ENCODE measurements around the gene FGD2.
A peak's percentile ranks its signal among the peaks of the same experiment; 100 is the strongest.
"Not testable (repeated sequence)": the region's sequence is repeated elsewhere in the genome, so short reads cannot be mapped to it uniquely, and the experiment has no call there.

The FGD2 gene

DNA sequence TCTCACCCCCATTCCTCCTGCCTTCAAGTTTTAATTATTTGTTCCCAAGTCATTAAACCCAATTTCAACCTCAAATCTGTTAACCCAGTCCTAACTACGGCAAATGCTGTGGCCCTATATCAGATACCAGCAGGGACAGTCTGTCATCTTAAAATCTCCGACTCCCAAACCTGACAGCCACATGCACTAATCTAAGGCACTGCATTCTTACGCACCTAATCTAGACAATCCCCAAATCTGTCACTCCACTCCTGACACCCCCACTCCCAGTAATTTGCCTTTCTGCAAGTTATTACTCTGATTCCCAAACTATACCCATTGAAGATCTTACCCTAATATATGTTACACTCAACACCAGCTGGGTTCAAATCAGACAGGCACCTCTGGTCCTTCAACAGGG is 21.9 kb upstream of the FGD2 start:
- TF ChIP-seq, protein P1, sequence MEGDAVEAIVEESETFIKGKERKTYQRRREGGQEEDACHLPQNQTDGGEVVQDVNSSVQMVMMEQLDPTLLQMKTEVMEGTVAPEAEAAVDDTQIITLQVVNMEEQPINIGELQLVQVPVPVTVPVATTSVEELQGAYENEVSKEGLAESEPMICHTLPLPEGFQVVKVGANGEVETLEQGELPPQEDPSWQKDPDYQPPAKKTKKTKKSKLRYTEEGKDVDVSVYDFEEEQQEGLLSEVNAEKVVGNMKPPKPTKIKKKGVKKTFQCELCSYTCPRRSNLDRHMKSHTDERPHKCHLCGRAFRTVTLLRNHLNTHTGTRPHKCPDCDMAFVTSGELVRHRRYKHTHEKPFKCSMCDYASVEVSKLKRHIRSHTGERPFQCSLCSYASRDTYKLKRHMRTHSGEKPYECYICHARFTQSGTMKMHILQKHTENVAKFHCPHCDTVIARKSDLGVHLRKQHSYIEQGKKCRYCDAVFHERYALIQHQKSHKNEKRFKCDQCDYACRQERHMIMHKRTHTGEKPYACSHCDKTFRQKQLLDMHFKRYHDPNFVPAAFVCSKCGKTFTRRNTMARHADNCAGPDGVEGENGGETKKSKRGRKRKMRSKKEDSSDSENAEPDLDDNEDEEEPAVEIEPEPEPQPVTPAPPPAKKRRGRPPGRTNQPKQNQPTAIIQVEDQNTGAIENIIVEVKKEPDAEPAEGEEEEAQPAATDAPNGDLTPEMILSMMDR (IDR thresholded peaks at IDR 0.05; ENCODE audit: low read depth, low read length): no peak
- no peak overlapping the region for H3K4me3 ChIP-seq (ENCODE audit: low read depth, low read length)
- no peak for DNase-seq (ENCODE audit: low read depth, low spot score)
- in situ Hi-C loops (cut with HindIII; ENCODE audit: low sequenced_read_pairs): no loop called here

DNA sequence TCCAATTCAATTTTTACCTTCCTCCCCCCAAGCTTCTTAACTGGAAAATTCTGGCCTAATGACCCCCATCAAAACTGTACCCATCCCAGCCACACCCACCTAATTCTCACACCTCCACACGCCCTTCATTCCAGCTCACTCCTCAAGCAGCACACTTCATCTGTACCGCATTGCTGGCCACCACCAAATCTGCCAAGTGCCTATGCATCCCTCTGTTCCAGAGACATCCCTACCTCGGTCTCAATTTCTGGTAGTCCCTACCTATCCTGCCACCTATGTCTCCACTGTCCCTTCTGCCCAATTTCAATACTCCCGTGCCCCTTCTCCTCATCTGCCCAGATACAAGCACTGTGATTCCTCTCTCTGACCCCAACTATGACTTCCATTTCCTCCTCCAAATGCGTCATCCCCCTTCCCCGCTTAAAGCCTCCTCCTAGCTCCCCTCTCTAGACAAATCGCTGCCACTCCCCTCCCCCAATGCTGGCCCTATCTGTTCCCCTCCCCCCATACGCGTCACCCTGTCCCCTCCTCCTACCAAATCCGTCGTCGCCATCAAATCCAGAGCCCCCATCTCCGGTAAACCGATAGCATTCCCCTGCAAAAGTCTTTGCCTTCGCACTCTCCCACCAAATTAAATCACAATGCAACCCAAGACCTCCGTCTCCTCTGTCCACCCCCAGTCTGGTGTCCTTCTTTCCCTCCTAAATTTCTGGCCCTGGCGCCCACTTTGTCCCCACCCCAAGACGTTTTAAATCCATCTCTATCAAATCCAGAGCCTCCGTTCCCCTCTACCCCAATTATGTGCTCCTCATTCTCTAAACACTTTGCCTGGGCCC is 20.7 kb upstream of the FGD2 start:
- TF ChIP-seq, protein P1 (IDR thresholded peaks at IDR 0.05; ENCODE audit: low read depth, low read length): no peak
- DNase-seq (ENCODE audit: low read depth, low spot score): peak; percentile 64
- in situ Hi-C loops (cut with HindIII; ENCODE audit: low sequenced_read_pairs): no loop called here
- peak overlapping the region; percentile 98 for H3K4me3 ChIP-seq (ENCODE audit: low read depth, low read length)

DNA sequence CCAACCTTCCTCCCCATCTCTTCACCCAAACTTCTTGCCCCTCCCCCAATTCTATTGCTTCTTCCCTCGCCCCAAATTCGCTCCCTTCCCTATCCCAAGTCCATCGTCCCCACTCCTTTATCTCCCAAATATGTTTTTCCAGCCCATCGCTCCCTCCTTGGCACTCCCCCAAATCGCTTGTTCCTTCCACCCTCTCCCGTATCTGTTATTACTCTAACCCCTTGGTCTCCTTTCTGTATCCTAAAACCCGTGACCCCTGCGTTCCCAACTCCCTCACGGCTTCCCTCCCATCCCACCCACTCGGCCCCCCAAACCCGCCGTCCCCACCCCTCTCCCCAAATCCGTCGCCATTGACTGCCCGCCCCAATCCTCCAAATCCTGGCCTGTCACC is 20.0 kb upstream of the FGD2 start:
- TF ChIP-seq, protein P1 (IDR thresholded peaks at IDR 0.05; ENCODE audit: low read depth, low read length): no peak
- peak overlapping the region; percentile 98 for H3K4me3 ChIP-seq (ENCODE audit: low read depth, low read length)
- no peak for DNase-seq (ENCODE audit: low read depth, low spot score)
- in situ Hi-C loops (cut with HindIII; ENCODE audit: low sequenced_read_pairs): no loop called here

DNA sequence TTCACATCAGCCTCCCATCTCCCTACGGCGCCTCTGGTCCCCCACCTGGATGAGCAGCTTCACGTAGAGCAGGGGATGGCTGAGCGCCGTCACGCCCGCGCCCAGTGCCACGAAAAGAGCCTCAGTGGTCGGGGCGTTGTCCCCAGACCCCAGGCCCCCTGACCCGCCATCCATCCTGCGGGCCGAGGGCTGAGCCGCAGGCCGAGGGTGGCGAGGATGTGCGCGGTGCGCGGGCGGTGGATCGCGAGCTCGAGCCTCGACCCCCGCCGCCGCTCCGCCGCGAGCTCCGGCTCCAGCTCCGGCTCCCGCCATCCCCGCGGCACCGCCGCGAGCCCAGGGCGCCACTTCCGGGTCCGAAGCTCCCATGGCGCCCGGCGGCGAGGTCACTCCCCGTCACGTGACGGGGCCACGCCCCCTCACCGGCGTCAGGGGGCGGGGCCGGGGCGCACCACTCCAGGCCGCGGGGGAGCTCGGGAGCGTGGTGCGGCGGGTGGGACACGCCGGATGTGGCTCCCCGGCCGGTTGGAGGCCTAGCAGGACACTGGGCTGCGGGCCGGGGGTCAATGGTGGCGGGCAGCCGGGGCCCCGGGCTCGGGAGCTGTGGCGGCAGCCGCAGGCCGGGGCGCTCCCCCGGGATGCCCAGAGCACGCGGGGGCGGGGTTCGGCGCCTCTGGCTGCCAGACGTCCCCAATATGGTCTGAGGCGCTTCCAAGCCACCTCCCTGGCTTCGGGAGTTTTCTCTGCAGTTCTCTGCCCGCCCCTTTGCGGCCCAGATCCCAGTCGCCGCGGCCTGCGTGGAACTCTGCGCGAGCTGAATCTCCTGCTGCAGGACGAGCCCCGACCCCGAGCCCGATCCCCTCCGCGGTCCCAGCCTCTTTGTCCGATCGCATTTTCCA is 19.4 kb upstream of the FGD2 start, which contains the start of gene MTCH1:
MTCH1 (minus strand) TSS at position 389 of the 896 bp plus-strand sequence; CDS start at position 366, 23 bp downstream.
- in situ Hi-C loops (cut with HindIII; ENCODE audit: low sequenced_read_pairs): no loop called here
- peak; percentile 91 for DNase-seq (ENCODE audit: low read depth, low spot score)
- peak within 1 kb of the TSS; percentile 98 for H3K4me3 ChIP-seq (ENCODE audit: low read depth, low read length)
- TF ChIP-seq, protein P1 (IDR thresholded peaks at IDR 0.05; ENCODE audit: low read depth, low read length): no peak

GRCh38 chr6:36986704-36987047 is 18.8 kb upstream of the FGD2 start:
- peak overlapping the region; percentile 98 for H3K4me3 ChIP-seq (ENCODE audit: low read depth, low read length)
- in situ Hi-C loops (cut with HindIII; ENCODE audit: low sequenced_read_pairs): no loop called here
- no peak for DNase-seq (ENCODE audit: low read depth, low spot score)
- TF ChIP-seq, protein P1 (IDR thresholded peaks at IDR 0.05; ENCODE audit: low read depth, low read length): no peak

- in situ Hi-C loops (cut with HindIII; ENCODE audit: low sequenced_read_pairs): no loop called here
- TF ChIP-seq, protein P1 (IDR thresholded peaks at IDR 0.05; ENCODE audit: low read depth, low read length): no peak
- no peak overlapping the region for H3K4me3 ChIP-seq (ENCODE audit: low read depth, low read length)
- DNase-seq (ENCODE audit: low read depth, low spot score): no peak
These were observed 16.2 kb upstream of the FGD2 start for GRCh38 chr6:36989264-36989663.

- in situ Hi-C loops (cut with HindIII; ENCODE audit: low sequenced_read_pairs); H3K4me3 ChIP-seq (ENCODE audit: low read depth, low read length); DNase-seq (ENCODE audit: low read depth, low spot score): not testable (repeated sequence)
These were observed 15.1 kb upstream of the FGD2 start for GRCh38 chr6:36990401-36990800.
